Measurements from ENCODE around the gene TRIM66. TPM values are rescaled to one million over a fixed set of nuclear protein-coding genes. Genes with fewer than 3 reads are reported as not detected.

Gene TRIM66
- total RNA-seq, 4 donors from 2014 or later = 12.1 to 34.2 (median 19.8) TPM

DNA sequence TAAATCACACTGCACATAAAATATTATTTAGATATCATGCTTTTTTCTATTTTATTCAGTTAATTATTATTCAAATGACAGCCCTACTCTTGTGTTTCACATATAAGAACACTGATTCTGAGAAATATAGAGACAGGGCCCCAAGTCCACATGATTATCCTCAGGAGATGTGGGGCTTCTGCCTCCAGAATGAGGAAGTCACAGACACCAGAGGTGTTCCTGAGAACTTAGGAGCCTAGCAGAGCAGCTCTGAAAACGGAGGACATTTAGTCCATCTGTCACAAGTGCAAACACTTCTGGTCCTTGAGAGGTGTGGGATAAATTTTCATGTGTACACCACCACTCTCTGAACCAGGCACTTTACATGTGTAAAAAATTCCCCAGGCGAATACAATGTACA is 26.2 kb downstream of the TRIM66 start:
- no peaks in the 10 kb centered on the region for H3K27me3 ChIP-seq
- no peak for DNase-seq
- TF ChIP-seq, protein P1, sequence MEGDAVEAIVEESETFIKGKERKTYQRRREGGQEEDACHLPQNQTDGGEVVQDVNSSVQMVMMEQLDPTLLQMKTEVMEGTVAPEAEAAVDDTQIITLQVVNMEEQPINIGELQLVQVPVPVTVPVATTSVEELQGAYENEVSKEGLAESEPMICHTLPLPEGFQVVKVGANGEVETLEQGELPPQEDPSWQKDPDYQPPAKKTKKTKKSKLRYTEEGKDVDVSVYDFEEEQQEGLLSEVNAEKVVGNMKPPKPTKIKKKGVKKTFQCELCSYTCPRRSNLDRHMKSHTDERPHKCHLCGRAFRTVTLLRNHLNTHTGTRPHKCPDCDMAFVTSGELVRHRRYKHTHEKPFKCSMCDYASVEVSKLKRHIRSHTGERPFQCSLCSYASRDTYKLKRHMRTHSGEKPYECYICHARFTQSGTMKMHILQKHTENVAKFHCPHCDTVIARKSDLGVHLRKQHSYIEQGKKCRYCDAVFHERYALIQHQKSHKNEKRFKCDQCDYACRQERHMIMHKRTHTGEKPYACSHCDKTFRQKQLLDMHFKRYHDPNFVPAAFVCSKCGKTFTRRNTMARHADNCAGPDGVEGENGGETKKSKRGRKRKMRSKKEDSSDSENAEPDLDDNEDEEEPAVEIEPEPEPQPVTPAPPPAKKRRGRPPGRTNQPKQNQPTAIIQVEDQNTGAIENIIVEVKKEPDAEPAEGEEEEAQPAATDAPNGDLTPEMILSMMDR (IDR thresholded peaks at IDR 0.05) = no peak
- no peak for TF ChIP-seq POLR2A (IDR thresholded peaks at IDR 0.05)
- H3K36me3 ChIP-seq = peaks cover 0 to under 1% (median 0%) of the 10 kb centered on the region in 3 donors
- no peaks in the 10 kb centered on the region for H3K9me3 ChIP-seq
- H3K4me3 ChIP-seq = no peak overlapping the region
- H3K27ac ChIP-seq = no peak overlapping the region
- H3K4me1 ChIP-seq = no peaks in the 10 kb centered on the region

DNA sequence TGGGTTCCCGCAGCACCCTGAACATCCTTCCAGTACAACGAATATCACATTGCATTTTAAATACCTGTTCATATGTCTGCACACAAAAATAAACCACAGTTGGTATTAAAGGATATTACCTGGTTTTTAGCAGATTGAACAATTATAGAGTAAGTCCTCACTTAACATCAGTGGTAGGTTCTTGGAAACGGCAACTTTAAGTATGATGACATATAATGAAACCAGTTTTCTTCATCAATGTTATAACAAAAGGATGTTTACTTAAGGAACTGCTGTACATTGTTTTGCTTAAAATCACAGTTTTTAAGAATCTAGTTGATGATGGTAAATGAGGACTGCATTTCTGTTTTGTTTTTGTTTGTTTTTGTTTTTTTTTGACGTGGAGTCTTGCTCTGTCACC is 28.0 kb downstream of the TRIM66 start:
- peaks cover 0 to 17% (median 0%) of the 10 kb centered on the region in 3 donors for H3K36me3 ChIP-seq
- no peaks in the 10 kb centered on the region for H3K27me3 ChIP-seq
- no peak overlapping the region for H3K27ac ChIP-seq
- DNase-seq = no peak
- no peaks in the 10 kb centered on the region for H3K4me1 ChIP-seq
- no peak overlapping the region for H3K4me3 ChIP-seq
- no peaks in the 10 kb centered on the region for H3K9me3 ChIP-seq
- no peak for TF ChIP-seq POLR2A (IDR thresholded peaks at IDR 0.05)
- TF ChIP-seq, protein P1 (IDR thresholded peaks at IDR 0.05) = no peak

DNA sequence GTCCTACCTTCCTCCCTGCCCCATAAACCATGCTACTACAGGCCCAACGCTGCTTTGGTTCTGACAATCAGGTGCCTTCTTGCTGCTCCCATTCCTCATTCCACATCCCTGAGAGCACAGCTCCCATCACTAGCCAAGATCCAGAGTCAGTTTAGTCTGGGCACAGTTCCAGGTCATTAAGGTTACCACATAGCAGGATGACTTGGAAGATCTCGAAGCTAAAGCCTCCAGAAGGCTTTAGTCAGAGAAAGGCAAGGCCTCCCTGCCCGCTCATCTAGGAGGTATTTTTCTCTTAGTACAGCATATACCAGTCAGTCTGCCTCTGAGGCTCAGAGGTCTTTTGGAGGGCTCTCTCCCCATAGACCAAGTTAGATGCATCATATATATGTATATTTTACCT is 30.3 kb downstream of the TRIM66 start:
- Histone ChIP-seq H3K27ac (no peak overlapping the region), H3K9me3 (no peaks in the 10 kb centered on the region), H3K27me3 (no peaks in the 10 kb centered on the region), H3K4me1 (no peaks in the 10 kb centered on the region), H3K36me3 (peaks cover 0 to 38% (median 0%) of the 10 kb centered on the region in 3 donors), H3K4me3 (no peak overlapping the region)
- no peak for DNase-seq
- TF ChIP-seq, protein P1 (IDR thresholded peaks at IDR 0.05) = no peak

DNA sequence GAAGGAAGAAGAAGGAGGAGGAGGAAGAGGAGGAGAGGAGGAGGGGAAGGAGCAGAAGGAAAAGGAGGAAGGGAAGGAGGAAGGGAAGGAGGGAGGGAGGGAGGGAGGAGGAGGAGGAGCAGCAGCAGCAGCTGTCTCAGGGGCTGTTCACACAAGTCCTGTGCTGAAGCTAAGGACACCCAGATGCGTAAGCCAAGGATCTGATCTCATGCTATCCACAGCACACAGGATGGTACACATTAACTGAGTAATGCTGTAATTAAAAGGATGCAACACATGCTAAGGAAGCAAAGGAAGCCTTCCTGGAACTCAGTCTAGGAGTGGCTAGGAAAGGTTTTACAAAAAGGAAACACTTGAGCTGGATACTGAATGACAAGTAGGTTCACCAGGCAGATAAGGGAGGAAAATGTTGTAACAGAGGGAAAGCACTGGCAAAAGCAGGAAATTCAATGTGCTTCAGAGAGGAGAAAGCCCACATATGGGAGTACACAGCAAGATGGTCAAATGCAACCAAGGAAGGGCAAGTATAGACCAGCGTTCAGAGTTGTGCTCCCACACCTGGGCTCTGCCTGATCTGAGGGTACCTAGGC is 32.0 kb downstream of the TRIM66 start:
- H3K4me3 ChIP-seq = no peak overlapping the region

DNA sequence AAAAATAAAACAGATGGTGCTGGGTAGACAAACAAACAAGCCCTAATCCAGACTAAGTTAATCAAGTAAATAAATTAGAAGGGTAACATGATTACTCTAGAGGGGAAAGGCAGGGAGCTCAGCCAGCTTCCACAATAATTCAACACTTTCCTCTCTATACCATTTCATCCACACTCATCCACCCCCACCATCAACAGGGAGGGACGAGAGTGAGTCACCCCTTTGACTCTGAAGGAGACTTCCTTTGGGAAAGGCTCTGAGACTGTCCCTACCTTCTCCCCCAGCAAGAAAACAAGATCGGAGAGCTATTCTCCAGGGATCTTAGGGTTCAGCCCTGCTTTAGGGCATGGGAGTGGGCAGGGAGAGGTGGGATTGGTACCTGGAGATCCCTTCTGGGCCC is 33.1 kb downstream of the TRIM66 start:
- TF ChIP-seq, protein P1 (IDR thresholded peaks at IDR 0.05) = no peak
- TF ChIP-seq POLR2A (IDR thresholded peaks at IDR 0.05) = no peak
- H3K27ac ChIP-seq = no peak overlapping the region
- H3K36me3 ChIP-seq = peaks cover 0 to 61% (median 0%) of the 10 kb centered on the region in 3 donors
- DNase-seq = no peak
- H3K4me1 ChIP-seq = no peaks in the 10 kb centered on the region
- H3K27me3 ChIP-seq = no peaks in the 10 kb centered on the region
- H3K9me3 ChIP-seq = no peaks in the 10 kb centered on the region
- H3K4me3 ChIP-seq = no peak overlapping the region

More for the DNA sequence above, 32.0 kb downstream of the TRIM66 start:
- TF ChIP-seq POLR2A (IDR thresholded peaks at IDR 0.05) = no peak
- TF ChIP-seq, protein P1 (IDR thresholded peaks at IDR 0.05) = no peak
- H3K27me3 ChIP-seq = no peaks in the 10 kb centered on the region
- no peak overlapping the region for H3K27ac ChIP-seq
- H3K36me3 ChIP-seq = peaks cover 0 to 50% (median 0%) of the 10 kb centered on the region in 3 donors
- H3K9me3 ChIP-seq = no peaks in the 10 kb centered on the region
- H3K4me1 ChIP-seq = no peaks in the 10 kb centered on the region
- no peak for DNase-seq

DNA sequence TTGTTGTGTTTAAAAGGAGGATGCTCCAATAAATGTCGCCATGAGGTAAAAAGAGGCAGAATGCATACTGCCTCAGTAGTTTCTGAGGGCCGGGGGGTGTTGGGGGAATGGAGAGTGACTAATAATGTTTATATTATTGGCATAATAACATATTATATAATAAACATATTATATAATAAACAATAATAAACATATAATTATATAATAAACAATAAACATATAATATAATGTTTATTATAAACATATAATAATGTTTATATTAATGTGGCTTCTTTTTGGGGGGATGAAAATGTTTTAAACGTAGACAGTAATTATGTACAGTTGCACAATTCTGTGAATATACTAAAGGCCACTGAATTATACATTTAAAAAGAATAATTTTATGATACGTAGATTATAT is 35.6 kb downstream of the TRIM66 start:
- Histone ChIP-seq H3K27me3 (no peaks in the 10 kb centered on the region), H3K4me1 (no peaks in the 10 kb centered on the region), H3K36me3 (peaks cover 0 to 64% (median 0%) of the 10 kb centered on the region in 3 donors), H3K4me3 (no peak overlapping the region), H3K27ac (no peak overlapping the region), H3K9me3 (no peaks in the 10 kb centered on the region)
- TF ChIP-seq, protein P1 (IDR thresholded peaks at IDR 0.05) = no peak
- no peak for TF ChIP-seq POLR2A (IDR thresholded peaks at IDR 0.05)
- no peak for DNase-seq

Measured in Peyer's patch (tissue), 4 donors.